ENCODE data around the gene SCCPDH.
"Not testable (repeated sequence)": the region's sequence is repeated elsewhere in the genome, so short reads cannot be mapped to it uniquely, and the experiment has no call there.

SCCPDH gene

GRCh38 chr1:246690100-246690499, 34.1 kb upstream of the SCCPDH start:
- H3K27ac Mint-ChIP-seq: no peak overlapping the region
- H3K4me3 Mint-ChIP-seq: peak overlapping the region in 2 of 3 experiments; percentile 39 to 61
- peaks cover 5% of the 10 kb centered on the region for H3K36me3 Mint-ChIP-seq (ENCODE audit: low read depth)
- TF ChIP-seq CTCF (IDR thresholded peaks at IDR 0.05; ENCODE audit: unreplicated experiment in 3 of 3): no peak
- H3K4me1 Mint-ChIP-seq: no peaks in the 10 kb centered on the region
- H3K9me3 Mint-ChIP-seq: peaks cover 14% of the 10 kb centered on the region
- no peaks in the 10 kb centered on the region for H3K27me3 Mint-ChIP-seq (ENCODE audit: low read depth)

GRCh38 chr1:246691622-246692495, 32.4 kb upstream of the SCCPDH start:
- peaks cover 14% of the 10 kb centered on the region for H3K9me3 Mint-ChIP-seq
- no peaks in the 10 kb centered on the region for H3K27me3 Mint-ChIP-seq (ENCODE audit: low read depth)
- no peak overlapping the region for H3K4me3 Mint-ChIP-seq
- peaks cover 4% of the 10 kb centered on the region for H3K4me1 Mint-ChIP-seq
- no peak for TF ChIP-seq CTCF (IDR thresholded peaks at IDR 0.05; ENCODE audit: unreplicated experiment in 3 of 3)
- peaks cover 5% of the 10 kb centered on the region for H3K36me3 Mint-ChIP-seq (ENCODE audit: low read depth)
- no peak overlapping the region for H3K27ac Mint-ChIP-seq

- H3K4me1 Mint-ChIP-seq: peaks cover 12% of the 10 kb centered on the region
- peaks cover 17% of the 10 kb centered on the region for H3K9me3 Mint-ChIP-seq
- H3K36me3 Mint-ChIP-seq (ENCODE audit: low read depth); H3K27me3 Mint-ChIP-seq (ENCODE audit: low read depth); H3K4me3 Mint-ChIP-seq; H3K27ac Mint-ChIP-seq: not testable (repeated sequence)
Observed at GRCh38 chr1:246694213-246694895, 29.9 kb upstream of the SCCPDH start.

- TF ChIP-seq CTCF (IDR thresholded peaks at IDR 0.05; ENCODE audit: unreplicated experiment in 3 of 3): no peak
- H3K36me3 Mint-ChIP-seq (ENCODE audit: low read depth): peaks cover 5% of the 10 kb centered on the region
- no peak overlapping the region for H3K27ac Mint-ChIP-seq
- H3K4me1 Mint-ChIP-seq: peaks cover 13% of the 10 kb centered on the region
- peaks cover 17% of the 10 kb centered on the region for H3K9me3 Mint-ChIP-seq
- no peak overlapping the region for H3K4me3 Mint-ChIP-seq
- peaks cover 4% of the 10 kb centered on the region for H3K27me3 Mint-ChIP-seq (ENCODE audit: low read depth)
Observed at GRCh38 chr1:246695136-246695535, 29.1 kb upstream of the SCCPDH start.

- peaks cover 4% of the 10 kb centered on the region for H3K27me3 Mint-ChIP-seq (ENCODE audit: low read depth)
- H3K27ac Mint-ChIP-seq: no peak overlapping the region
- H3K9me3 Mint-ChIP-seq: peaks cover 17% of the 10 kb centered on the region
- H3K4me1 Mint-ChIP-seq: peaks cover 13% of the 10 kb centered on the region
- peaks cover 5% of the 10 kb centered on the region for H3K36me3 Mint-ChIP-seq (ENCODE audit: low read depth)
- TF ChIP-seq CTCF (IDR thresholded peaks at IDR 0.05; ENCODE audit: unreplicated experiment in 3 of 3): no peak
- H3K4me3 Mint-ChIP-seq: no peak overlapping the region
Observed at GRCh38 chr1:246695666-246696065, 28.5 kb upstream of the SCCPDH start.

GRCh38 chr1:246698466-246699094, 25.6 kb upstream of the SCCPDH start:
- Mint-ChIP-seq H3K4me1 (peaks cover 13% of the 10 kb centered on the region), H3K4me3 (peak overlapping the region; percentile 64 to 72 (median 71)), H3K9me3 (peaks cover 10% of the 10 kb centered on the region), H3K27ac (peak overlapping the region in 2 of 3 experiments; percentile 38 to 39), H3K36me3 (ENCODE audit: low read depth) (peaks cover 5% of the 10 kb centered on the region), H3K27me3 (ENCODE audit: low read depth) (peaks cover 4% of the 10 kb centered on the region)
- TF ChIP-seq CTCF (IDR thresholded peaks at IDR 0.05; ENCODE audit: unreplicated experiment in 3 of 3): no peak
